Right lobe of liver (tissue), 6 donors: Measurements from ENCODE around the gene ZBTB12. TPM values are rescaled to one million over a fixed set of nuclear protein-coding genes. Genes with fewer than 3 reads are reported as not detected.
"Not testable (repeated sequence)": the region's sequence is repeated elsewhere in the genome, so short reads cannot be mapped to it uniquely, and the experiment has no call there.

Experiments used
- ATAC-seq, 4 donors: fragments of 200-7000 bp; cut with Tn5 transposase; one replicate each; pipeline ENCODE4 v1.9.1; 2020; ENCODE audit warnings: mild to moderate bottlenecking in 4 of 4, moderate library complexity in 4 of 4
- DNase-seq, 3 donors: peaks; one replicate each; pipeline ENCODE4 v3.0.0-alpha.2; 2020
- H3K27ac ChIP-seq, 3 donors: fragments of 200-600 bp; one replicate each; pipeline ENCODE4 v1.8.0; 2022
- H3K27me3 ChIP-seq, 2 donors: fragments of 200-600 bp; one replicate each; pipeline ENCODE4 v1.8.0; 2022
- H3K36me3 ChIP-seq, 4 donors: fragments of 200-600 bp; sonication (generic) in 1 of 4; one replicate each; pipeline versions ENCODE4 v1.5.1 to v1.8.0; 2017 to 2022; ENCODE audit warnings: control low read depth in 1 of 4
- H3K4me1 ChIP-seq, 4 donors: fragments of 200-600 bp; sonication (generic) in 1 of 4; one replicate each; pipeline versions ENCODE4 v1.5.1 to v1.8.0; 2017 to 2022; ENCODE audit warnings: control low read depth in 1 of 4
- H3K4me3 ChIP-seq, 3 donors: fragments of 200-600 bp; one replicate each; pipeline ENCODE4 v1.8.0; 2022
- H3K9me3 ChIP-seq, 4 donors: fragments of 200-600 bp; sonication (generic) in 1 of 4; one replicate each; pipeline versions ENCODE4 v1.5.1 to v1.8.0; 2017 to 2022; ENCODE audit warnings: control low read depth in 1 of 4
- POLR2A ChIP-seq: fragments of 450-650 bp; IDR thresholded peaks from one replicate; pipeline ENCODE4 v1.6.1; 2017; ENCODE audit warnings: antibody characterized with exemption, mild to moderate bottlenecking
- WGBS: methylation state at CpG from one replicate; pipeline ENCODE4 v1.1.6; 2018; ENCODE audit warnings: low coverage, low lambda C conversion rate; ENCODE audit not compliant: insufficient coverage; ENCODE audit errors: missing lambda C conversion rate; 5-methylcytosine and 5-hydroxymethylcytosine counted together
- intact Hi-C, 2 donors: fragments of 100-400 bp; cut with DNase I; formaldehyde crosslinking; loops; one replicate each; pipeline versions ENCODE4 v1.11.2 to v1.14.1; 2022
- total RNA-seq, 6 experiments: library from RNA; depleted of rRNA in 2 of 6; stranded (reverse); fragments of >200 nt in 2 of 6; fragmentation: NEBNext Ultra II Directional in 3 of 6; extraction: Animal tissue kit (Norgen Biotek cat#: 25700) in 3 of 6; gene quantifications; one replicate each; pipeline versions ENCODE4 v1.1.0 to v1.2.4, GENCODE V29; 2016 to 2023
- TF ChIP-seq, protein P1 (sequence below), 4 donors: fragments of 200-600 bp in 3 of 4; fragments of 450-650 bp in 1 of 4; IDR thresholded peaks; one replicate each; pipeline versions ENCODE4 v1.5.1 to v1.8.0; 2016 to 2022; ENCODE audit warnings: antibody characterized with exemption in 4 of 4, mild to moderate bottlenecking in 2 of 4
- donor health status: DM: no; HTN: yes; CAD: no.
- donor health status: DM: no; HTN: no; CAD: no.
- donor health status: DM: no; HTN: no; CAD: no.
- donor health status: DM: no; HTN: yes; CAD: no.
- donor health status: DM: no; HTN: yes; CAD: no.

Gene ZBTB12
- total RNA-seq, 6 experiments from 2014 or later = 0.25 to 0.82 (median 0.51) TPM; not detected in 1

DNA sequence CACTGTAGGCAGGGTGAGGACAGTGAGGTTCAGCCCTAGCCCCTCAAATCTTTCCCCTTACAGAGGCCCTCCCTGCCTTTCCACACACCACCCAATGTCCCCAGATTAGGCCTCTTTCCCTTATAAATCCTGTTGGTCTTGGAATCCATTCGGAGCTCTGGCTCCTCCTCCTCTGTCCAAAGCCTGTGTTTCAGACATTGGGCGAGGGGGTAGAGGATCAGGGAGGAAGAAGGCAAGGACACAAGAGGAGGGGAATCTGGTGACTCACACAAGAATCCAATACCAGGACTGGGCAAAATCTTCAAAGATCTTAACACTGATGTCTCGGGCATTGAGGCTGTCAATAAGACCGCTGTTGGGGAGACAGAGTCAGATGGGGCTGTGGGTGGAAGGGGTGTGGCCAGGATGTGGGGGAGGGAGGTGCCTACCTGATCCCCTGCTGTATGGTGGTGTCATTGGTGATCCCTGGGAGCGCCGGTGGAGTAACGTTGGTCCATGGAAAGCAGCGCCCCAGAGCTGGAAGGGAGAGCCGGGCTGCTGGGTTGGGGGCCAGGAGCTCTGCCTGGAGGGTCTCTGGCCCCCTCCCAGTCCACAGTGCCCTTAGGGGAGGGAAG, 30.7 kb downstream of the ZBTB12 start:
- no peaks in the 10 kb centered on the region for H3K36me3 ChIP-seq
- no peak for TF ChIP-seq POLR2A
- TF ChIP-seq, protein P1, sequence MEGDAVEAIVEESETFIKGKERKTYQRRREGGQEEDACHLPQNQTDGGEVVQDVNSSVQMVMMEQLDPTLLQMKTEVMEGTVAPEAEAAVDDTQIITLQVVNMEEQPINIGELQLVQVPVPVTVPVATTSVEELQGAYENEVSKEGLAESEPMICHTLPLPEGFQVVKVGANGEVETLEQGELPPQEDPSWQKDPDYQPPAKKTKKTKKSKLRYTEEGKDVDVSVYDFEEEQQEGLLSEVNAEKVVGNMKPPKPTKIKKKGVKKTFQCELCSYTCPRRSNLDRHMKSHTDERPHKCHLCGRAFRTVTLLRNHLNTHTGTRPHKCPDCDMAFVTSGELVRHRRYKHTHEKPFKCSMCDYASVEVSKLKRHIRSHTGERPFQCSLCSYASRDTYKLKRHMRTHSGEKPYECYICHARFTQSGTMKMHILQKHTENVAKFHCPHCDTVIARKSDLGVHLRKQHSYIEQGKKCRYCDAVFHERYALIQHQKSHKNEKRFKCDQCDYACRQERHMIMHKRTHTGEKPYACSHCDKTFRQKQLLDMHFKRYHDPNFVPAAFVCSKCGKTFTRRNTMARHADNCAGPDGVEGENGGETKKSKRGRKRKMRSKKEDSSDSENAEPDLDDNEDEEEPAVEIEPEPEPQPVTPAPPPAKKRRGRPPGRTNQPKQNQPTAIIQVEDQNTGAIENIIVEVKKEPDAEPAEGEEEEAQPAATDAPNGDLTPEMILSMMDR (IDR thresholded peaks at IDR 0.05) = no peak
- no peaks in the 10 kb centered on the region for H3K4me1 ChIP-seq
- DNase-seq (no peak), ATAC-seq (no peak)
- H3K27me3 ChIP-seq = no peaks in the 10 kb centered on the region
- H3K27ac ChIP-seq = no peak overlapping the region
- H3K9me3 ChIP-seq = no peaks in the 10 kb centered on the region
- H3K4me3 ChIP-seq = no peak overlapping the region
- 53% methylated on average over 3 of the region's 9 CpGs for WGBS
- intact Hi-C loops = loop anchor here in 1 of 2 donors (10.0 kb wide), 1 partner anchor 196 kb away; no protein-coding TSS in a partner anchor

DNA sequence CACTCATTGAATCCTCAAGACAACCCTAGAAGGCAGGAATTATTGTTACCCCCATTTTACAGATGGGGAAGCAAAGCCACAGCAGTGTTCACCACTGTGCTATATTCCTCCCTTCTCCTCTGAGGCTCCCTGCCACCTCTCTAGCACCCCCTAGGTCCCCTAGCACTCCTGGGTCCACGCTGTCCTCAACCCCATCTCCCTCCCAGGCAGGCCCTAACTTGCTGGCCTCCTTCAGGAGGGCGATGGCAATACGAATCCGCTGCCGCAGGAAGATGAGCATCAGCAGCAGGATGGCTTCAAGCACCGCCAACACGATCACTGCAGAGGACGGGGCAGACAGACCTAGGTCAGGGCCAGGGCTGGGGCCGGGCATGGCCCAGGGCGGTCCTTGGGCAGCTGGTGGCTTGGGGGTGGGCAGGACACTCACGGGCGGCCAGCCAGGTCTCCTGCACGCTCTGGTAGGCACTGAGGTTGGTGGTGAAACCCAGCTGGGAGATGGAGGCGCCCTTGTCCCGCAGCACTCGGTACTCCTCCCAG, 31.4 kb downstream of the ZBTB12 start:
- no peaks in the 10 kb centered on the region for H3K9me3 ChIP-seq
- WGBS = 76% methylated on average over 5 of the region's 16 CpGs
- H3K4me1 ChIP-seq = peaks cover 0 to 2% (median 0%) of the 10 kb centered on the region in 4 donors
- intact Hi-C loops = loop anchor here in 1 of 2 donors (10.0 kb wide), 1 partner anchor 196 kb away; no protein-coding TSS in a partner anchor
- no peak for DNase-seq
- no peak overlapping the region for H3K4me3 ChIP-seq
- no peaks in the 10 kb centered on the region for H3K27me3 ChIP-seq
- peak in 1 of 4 donors; percentile 10 for ATAC-seq
- no peaks in the 10 kb centered on the region for H3K36me3 ChIP-seq
- no peak for TF ChIP-seq POLR2A
- no peak overlapping the region for H3K27ac ChIP-seq

DNA sequence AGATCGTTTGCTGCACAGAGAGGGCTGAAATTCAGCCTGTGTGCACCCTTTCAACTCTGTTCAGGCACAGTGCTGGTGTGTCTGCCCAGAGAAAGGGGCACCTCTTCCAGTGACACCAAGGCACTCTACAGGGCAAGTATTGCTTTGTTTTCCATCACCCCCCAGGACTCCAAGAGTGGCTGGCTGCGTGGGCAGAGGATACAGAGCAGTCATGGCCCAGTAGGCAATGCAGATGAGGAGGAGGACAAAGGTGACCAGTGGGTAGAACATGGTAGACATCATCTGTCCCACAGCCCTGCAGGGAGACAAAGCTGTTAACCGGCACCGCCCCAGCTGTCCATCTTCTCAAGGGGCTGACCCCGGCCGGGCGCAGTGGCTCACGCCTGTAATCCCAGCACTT, 32.5 kb downstream of the ZBTB12 start:
- DNase-seq = no peak
- WGBS = 50% methylated on average over 2 of the region's 8 CpGs
- Histone ChIP-seq H3K4me1 (peaks cover 0 to 8% (median 0%) of the 10 kb centered on the region in 4 donors), H3K27me3 (no peaks in the 10 kb centered on the region), H3K36me3 (no peaks in the 10 kb centered on the region), H3K4me3 (no peak overlapping the region), H3K9me3 (no peaks in the 10 kb centered on the region), H3K27ac (no peak overlapping the region)
- ATAC-seq = no peak
- intact Hi-C loops = no loop called here
- TF ChIP-seq, protein P1 (IDR thresholded peaks at IDR 0.05) = no peak
- TF ChIP-seq POLR2A = no peak

DNA sequence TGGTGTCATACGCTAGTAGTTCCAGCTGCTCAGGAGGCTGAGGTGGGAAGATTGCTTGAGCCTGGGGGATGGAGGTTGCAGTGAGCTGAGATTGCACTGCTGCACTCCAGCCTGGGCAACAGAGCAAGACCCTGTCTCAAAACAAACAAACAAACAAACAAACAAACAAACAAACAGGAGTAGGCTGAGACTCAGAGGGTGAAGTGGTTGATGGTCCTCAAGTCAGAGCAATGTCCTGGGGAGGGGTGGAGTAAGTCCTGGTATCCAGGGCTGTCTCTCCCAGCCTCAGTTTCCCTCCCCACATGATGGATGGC, 33.3 kb downstream of the ZBTB12 start:
- ATAC-seq, H3K27ac ChIP-seq, H3K9me3 ChIP-seq, intact Hi-C loops, H3K36me3 ChIP-seq, H3K27me3 ChIP-seq, DNase-seq, H3K4me3 ChIP-seq: not testable (repeated sequence)
- WGBS = 82% methylated on average over 1 of the region's 1 CpG
- peaks cover 0 to 11% (median 0%) of the 10 kb centered on the region in 4 donors for H3K4me1 ChIP-seq

DNA sequence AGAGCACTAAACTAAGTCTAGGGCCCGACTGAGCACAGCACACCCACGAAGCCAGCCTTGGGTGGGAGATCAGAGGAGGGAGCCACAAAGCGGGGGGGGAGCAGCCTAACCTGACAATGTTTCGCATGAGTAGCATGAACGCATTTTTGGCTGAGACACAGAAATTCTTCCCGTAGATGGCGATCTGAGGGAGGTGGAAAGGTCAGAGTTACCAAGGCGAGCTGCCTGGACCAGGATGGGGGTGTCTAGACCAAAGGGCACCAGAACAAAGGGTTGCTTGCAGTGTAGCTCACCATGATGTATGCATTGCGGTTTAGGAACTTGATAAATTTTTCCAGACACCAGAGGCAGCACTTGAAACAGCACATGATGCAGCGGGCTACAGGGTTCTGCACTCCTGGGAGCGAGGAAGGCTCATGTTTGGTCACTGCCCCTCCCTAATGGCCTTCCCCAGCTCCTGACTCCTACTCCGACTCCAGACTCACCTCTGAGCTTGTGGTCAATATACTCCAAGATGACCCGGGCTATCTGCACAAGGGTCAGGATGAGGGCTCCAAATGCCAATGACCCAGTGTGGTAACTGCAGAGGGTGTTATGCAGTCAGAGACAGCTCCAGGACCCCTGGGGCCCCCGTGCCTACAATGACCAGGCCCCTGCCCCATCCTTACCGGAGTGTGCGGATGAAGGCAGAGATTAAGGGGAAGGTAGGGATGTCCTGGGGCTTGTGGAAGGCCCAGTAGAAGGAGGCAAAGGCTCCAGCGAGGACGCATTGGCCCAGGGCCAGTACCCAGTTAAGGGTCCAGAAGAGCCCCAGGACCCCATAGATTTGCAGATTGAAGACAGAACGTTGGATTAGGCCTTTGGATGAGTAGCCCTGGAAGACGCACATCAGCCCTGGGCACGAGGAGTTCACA, 36.4 kb downstream of the ZBTB12 start:
- TF ChIP-seq POLR2A = no peak
- TF ChIP-seq, protein P1 (IDR thresholded peaks at IDR 0.05) = no peak
- no peak overlapping the region for H3K4me3 ChIP-seq
- ATAC-seq (no peak), DNase-seq (no peak)
- intact Hi-C loops = no loop called here
- no peaks in the 10 kb centered on the region for H3K27me3 ChIP-seq
- H3K27ac ChIP-seq = no peak overlapping the region
- WGBS = 61% methylated on average over 7 of the region's 21 CpGs
- peaks cover 0 to 18% (median 0%) of the 10 kb centered on the region in 4 donors for H3K4me1 ChIP-seq
- no peaks in the 10 kb centered on the region for H3K9me3 ChIP-seq
- no peaks in the 10 kb centered on the region for H3K36me3 ChIP-seq
